ENCODE measurements around the gene RNF13. TPM values are rescaled to one million over a fixed set of nuclear protein-coding genes. Genes with fewer than 3 reads are reported as not detected.
"Not testable (repeated sequence)": the region's sequence is repeated elsewhere in the genome, so short reads cannot be mapped to it uniquely, and the experiment has no call there.

The RNF13 gene
- total RNA-seq, 1 donor from 2014 or later, result 32.8 TPM

DNA sequence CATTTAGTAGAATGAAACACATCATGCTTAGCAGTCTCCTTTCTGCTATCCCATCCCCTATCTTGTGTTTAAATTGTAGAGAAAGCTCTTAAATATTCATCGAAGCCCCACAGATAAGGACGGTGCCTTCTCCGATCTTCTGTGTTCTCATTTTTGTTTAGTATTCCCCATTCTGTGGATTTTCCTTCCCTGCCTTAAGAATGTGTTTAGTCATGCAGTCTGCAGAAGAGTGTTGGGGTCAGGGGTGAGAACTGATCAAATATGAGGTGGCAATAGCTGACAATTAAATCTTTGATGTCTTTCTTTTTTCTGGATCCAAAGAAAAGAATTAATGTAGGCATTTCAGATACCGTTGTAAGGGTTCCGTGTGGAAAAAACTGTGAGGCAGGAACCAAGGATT, 11.4 kb upstream of the RNF13 start:
- ATAC-seq, result no peak

DNA sequence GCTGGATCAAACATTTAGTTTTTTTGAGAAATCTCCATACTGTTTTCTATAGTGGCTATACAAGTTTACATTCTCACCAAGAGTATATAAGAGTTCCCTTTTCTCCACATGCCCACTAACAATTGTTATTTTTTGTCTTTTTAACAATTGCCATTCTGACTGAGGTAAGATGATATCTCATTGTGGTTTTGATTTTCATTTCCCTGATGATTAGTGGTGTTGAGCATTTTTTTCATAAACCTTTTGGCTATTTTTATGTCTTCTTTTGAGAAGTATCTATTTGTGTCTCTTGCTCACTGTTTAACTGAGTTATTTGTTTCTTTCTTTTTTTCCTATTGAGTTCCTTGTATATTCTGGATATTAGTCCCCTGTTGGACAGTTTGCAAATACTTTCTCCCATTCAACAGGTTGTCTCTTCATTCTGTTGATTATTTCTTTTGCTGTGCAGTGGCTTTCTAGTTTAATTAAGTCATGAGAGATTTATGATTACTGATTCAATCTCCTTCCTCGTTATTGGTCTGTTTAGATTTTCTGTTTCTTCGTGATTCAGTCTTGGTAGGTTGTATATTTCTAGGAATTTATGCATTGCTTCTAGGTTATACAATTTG, 6.7 kb upstream of the RNF13 start:
- no peak for ATAC-seq

DNA sequence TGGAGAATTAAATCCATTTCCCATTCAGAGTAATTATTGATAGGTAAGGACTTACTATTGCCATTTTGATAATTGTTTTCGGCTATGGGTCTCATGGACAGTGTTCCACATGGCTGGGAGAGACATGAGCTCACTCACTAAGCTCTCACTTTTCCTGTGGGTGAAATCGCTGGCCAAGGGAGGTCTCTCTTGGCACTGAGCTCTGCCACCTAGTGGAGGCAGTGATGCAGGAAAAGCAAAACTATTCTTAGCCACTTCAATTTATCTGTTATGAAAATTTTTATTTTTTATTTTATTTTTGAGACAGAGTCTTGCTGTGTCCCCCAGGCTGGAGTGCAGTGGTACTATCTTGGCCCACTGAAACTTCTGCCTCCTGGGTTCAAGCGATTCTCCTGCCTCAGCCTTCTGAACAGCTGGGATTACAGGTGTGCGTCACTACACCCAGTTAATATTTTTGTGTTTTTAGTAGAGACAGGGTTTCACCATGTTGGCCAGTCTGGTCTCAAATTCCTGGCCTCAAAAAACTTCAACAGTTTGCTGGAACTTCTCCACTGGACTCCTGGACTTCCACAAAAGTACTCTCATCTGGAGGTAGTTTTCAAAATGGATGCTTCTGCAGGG, 4.7 kb upstream of the RNF13 start:
- ATAC-seq, result no peak

DNA sequence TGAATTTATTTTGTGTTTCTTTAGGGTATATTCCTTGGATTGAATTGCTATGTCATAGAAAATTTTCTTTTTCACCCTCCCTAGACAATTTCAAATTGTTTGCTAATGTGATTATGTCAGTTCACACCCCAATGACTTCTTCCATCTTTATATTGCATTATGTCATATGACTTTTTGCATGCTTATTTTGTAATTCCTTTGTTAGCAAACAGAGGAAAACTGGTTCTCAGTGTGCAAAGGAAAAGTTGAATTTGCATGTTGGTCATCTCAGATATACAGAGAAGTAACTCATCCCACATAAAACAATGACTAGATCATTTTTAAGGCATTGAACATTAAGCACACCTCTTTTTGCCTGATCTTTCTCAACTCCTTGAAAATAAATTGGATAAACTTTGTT, 3.3 kb upstream of the RNF13 start:
- ATAC-seq, result no peak

DNA sequence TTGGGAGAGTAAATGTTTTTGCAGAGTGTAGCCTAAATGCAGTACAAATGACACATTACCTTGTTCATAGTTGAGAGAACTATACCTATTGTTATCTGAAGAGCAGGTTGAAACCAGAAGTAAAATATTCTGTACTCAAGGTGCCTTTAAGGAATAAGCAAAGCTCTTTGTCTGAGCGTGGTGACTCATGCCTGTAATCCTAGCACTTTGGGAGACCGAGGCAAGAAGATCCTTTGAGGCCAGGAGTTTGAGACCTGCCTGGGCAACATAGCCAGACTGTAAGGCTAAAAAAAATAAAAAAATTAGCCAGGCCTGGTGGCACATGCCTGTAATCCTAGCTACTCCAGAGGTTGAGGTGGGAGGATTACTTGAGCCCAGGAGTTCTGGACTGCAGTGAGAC, 2.2 kb upstream of the RNF13 start:
- peak; percentile 41 for ATAC-seq

DNA sequence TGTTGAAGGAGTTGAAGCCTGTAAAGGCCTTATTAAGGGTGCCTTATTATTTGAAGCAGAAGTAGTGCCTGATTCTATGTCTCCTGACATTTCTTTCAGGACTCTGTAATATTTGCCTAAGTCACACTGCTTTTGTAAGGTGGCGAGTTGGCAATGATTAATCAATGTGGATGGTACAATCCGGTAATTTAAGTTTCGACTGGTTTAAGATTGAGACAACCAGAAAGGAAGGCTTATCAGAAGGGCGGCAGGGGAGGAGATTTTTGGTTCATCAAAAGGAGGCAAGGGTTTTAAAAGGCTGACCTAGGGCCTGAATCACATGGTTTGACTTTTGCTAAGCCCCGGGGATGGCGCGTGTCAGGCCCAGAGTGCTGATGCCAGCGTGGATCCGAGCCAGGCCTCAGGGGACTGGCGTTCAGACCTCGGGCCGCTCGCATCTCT, 830 bp upstream of the RNF13 start:
- no peak for ATAC-seq

DNA sequence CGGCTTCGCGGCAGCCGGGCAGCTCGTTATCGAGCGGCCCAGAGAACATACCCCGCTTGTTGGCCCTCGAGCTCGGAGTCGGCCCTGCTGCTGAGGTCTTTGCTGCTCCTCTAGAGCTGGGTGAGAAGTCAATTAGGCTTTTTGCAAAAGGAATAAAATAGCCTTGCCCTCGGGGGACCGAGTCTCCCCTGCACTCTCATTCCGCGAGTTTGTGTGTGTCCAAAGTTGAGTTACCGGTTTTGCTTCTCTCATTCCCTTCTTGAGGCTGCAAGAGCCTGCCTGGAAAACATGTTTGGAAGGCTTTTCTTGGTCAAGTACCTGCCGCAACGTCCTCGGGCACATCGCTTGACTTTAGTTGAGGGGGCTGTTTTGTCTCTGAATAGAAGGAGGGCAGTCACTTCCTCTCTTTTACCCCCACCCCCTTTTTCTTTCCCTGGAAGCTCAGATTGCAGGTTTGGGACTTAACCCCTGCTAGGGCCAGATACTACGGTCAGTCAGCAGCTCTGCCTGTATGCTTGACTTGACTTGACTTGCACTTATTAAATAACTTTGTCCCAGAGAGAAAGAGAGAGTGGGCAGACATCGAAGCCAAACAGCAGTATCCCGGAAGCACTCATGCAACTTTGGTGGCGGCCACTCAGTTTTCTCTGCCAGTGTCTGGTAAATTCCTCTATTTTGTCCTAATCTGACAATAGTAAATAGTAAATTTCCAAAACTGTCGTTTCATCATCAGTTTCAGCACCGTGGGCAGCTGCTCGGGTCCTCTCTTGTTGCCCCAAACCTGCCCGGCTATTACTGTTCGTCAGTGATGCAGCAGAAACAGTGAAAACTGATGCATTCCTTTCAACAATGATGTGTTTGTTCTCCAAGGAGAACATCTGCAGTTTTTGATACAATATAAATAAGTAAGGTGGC, 609 bp downstream of the RNF13 start:
- peak; percentile 19 for ATAC-seq

DNA sequence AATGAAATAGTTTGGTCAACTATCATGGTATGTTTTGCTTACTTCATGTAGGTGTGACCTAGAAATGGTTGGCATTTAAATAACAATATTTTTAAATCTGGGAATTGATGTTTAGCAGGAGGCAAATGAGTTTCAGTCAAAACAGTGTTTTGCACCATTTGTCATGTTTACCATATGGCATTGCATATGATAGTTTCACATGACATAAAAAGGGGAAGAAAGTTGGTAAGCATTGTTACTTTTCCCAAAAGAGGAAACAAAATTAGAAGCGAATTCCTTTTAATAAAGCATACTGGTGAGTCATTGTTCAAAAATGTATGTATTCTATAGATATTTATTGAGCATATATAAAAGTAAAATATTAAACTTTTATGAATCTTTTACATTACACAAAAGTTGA, 2.3 kb downstream of the RNF13 start:
- no peak for ATAC-seq

DNA sequence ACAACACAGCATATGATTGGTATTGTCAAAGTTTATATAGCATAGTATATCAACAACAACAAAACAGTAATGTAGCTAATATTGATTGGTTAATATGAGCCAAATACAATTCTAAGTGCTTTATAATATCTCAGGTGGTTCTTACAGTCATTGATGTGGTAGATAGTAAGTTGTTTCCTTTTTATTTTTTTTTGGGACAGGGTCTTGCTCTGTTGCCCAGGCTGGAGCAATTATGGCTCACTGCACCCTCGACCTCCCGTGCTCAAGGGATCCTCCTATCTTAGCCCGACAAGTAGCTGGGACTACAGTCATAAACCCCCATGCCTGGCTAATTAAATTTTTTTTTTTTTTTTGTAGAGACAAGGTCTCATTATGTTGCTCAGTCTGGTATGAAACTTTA, 2.7 kb downstream of the RNF13 start:
- no peak for ATAC-seq

DNA sequence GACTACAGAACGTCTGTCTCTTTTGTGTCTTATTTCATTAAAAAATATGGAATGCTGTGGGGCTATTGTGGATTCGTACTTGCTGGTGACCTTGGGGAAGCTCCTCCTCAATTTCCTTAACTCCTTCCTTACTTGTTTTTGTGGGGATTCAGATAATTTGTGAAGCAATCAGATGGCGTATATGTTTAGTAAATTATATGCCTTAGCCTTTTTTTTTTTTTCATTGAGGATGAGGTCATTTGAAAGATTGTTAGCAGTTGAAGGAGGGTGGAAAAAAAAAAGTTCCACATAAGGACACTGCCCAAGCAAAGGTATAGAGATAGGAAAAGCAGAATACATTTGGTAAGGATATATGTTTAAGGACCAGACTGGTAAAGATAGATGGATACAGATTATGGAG, 3.3 kb downstream of the RNF13 start:
- ATAC-seq, result no peak

DNA sequence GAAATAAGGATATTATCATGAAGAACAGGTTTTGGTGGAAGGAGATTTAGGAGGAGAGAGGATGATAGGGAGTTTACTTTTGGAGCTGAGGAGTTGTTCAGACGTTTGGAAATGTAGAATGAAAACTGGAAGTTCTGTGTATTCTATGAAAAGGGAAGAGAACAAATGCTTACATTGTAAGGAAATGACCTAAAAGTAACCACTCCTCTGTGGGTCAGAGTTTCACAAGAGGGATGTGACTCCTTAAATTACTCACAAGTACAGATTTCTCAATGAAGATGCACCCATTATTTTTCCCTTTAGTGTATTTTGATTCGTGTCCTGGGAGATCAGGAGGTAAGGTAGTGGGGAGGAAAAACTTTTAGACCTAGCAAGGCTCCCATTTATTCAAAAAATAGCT, 4.0 kb downstream of the RNF13 start:
- no peak for ATAC-seq

DNA sequence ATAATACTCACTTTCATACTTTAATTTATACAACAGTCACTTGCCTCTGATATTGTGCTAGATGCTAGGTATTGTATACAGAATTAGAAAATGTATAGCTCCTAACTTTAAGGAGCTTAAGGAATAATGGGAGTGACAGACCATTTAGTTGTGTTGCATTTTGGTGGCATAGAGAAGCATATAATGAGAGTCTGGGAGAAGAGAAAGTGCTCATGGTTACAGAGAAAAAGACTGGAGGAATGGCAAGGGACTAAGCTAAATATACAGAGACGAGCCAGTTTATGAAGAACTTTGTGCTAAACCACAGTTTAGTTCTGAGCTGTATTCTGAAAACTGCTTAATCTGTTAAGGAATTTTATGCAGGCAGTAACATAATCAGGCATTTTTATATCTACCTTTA, 6.4 kb downstream of the RNF13 start:
- no peak for ATAC-seq

DNA sequence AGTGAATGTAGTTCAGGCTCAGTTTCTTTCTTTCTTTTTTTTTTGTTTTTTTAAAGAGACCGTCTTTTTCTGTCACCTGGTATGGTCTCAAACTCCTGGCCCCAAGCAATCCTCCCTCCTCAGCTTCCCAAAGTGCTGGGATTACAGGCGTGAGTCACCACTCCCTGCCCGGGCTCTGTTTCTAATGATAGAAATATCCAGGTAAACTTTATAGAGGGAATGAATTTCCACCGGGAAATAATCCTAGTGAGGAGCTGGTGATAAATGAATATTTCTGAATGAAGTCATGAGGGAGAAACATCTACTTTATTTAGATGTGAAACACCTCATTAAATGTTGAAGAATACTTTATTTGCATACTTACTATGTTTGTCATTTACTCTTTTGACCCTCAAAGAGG, 7.2 kb downstream of the RNF13 start:
- ATAC-seq, result no peak

DNA sequence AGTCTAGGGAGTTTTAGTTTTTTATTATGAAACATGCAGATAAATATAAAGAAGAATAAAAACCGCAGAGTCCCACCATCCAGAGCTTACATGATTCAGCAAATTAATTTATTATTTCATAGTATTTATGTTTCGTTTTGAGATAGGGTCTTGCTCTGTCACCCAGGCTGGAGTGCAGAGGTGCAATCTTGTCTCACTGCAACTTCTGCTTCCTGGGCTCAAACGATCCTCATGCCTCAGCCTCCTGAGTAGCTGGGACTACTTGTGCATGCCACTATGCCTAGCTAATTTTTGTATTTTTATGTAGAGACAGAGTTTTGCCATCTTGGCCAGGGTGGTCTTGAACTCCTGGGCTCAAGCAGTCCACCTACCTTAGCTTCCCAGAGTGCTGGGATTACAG, 13.6 kb downstream of the RNF13 start:
- ATAC-seq, result no peak

DNA sequence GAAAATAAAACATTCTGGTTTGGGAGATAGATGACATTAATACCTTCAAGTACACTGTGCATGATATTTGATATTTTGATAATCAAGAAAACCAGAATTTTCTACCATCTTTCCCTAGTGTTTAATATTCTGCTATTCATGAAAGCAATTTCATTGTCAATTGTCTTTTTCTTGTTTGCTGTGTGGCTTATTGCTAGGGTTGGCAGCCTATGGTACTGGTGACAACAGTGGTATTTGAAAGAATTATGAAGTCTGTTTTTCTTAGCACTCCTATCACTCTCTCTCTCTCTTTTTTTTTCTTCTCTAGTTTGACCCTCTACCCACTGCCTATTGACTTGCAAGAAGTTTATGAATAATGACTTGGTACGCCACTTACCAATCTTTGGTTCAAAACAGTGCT, 15.4 kb downstream of the RNF13 start:
- ATAC-seq, result no peak

DNA sequence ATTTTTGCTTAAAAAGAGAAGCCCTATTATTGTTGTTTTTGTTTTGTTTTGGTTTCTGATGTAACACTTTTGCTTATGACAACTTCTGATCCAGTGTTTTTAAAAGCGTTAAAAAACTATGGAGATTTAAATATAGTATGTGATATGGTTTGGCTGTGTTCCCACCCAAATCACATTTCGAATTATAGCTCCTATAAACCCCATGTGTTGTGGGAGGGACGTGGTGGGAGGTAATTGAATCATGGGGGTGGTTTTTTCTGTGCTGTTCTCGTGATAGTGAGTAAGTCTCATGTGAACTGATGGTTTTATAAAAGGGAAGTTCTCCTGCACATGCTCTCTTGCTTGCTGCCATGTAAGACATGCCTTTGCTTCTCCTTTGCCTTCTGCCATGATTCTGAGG, 16.6 kb downstream of the RNF13 start:
- ATAC-seq, result not testable (repeated sequence)

DNA sequence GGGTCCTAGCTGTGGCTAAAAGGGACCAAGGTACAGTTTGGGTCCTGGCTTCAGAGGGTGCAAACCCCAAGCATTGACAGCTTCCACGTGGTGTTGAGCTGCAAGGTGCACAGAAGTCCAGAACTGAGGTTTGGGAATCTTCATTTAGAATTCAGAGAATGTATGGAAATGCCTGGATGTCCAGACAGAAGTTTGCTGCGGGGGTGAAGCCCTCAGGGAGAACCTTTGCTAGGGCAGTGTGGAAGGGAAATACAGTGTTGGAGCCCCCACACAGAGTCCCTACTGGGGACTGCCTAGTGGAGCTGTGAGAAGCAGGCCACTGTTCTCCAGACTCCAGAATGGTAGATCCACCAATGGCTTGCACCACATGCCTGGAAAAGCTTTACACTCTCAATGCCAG, 17.9 kb downstream of the RNF13 start:
- ATAC-seq, result no peak

DNA sequence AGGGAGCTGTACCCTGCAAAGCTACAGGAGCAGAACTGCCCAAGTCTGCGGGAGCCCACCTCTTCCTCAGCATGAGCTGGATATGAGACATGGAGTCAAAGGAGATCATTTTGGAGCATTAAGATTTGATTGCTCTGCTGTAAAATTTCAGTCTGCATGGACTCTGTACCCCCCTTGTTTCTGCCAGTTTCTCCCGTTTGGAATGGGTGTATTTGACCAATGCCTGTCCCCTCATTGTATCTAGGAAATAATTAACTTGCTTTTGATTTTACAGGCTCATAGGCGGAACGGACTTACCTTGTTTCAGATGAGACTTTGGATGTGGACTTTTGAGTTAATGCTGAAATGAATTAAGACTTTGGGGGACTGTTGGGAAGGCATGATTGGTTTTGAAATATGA, 18.3 kb downstream of the RNF13 start:
- ATAC-seq, result no peak

DNA sequence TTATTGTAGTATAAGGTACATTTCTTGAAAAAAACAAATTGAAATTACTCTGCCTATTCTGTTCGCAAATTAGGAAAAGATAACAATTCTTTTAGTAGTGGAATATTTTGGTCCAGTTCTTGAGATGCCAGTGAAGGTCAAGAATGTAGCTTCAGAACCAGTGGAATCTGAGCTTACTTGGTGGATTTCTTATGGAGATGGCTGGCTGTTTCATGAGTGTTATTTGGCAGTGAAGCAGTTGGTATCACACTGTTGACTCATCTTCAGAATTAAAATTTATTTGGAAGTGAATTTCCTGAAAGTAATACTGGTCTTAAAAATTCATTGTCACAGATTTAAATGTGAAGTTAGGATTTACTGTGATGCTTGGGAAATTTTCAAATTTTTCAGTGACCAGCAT, 19.1 kb downstream of the RNF13 start:
- ATAC-seq, result no peak

DNA sequence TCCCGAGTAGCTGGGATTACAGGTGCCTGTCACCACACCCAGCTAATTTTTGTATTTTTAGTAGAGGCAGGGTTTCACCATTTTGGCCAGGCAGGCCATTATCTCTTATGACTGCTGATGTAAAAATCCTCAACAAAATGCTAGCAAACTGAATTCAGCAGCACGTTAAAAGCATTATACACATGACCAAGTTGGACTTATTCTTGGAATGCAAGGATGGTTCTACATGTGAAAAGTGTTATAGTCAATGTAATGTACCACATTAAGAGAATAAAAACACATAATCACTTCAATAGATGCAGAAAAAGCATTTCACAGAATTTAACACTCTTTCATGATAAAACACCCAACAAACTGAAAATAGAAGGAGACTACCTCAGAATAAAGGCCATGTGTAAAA, 20.2 kb downstream of the RNF13 start:
- ATAC-seq, result no peak

DNA sequence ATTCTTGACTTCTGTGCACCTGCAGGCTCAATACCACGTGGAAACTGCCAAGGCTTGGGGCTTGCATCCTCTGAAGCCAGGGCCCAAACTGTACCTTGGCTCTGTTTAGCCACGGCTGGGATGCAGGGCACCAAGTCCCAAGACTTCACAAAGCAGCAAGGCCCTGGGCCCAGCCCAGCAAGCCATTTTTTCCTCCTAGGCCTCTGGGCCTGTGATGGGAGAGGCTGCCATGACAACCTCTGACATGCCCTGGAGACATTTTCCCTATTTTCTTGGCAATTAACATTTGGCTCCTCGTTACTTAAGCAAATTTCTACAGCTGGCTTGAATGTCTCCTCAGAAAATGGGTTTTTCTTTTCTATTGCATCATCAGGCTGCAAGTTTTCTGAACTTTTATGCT, 25.5 kb downstream of the RNF13 start:
- not testable (repeated sequence) for ATAC-seq

DNA sequence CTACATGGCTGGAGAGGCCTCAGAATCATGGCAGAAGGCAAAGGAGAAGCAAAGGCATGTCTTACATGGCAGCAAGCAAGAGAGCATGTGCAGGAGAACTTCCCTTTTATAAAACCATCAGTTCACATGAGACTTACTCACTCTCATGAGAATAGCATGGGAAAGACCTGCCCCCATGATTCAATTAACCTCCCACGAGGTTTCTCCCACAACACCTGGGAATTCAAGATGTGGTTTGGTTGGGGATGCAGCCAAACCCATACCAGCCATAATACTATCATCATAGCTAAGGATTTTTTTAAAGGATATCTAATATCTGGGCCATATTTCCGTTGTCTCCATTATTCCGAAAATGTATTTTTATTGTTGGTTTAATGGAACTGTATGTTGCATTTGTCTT, 26.5 kb downstream of the RNF13 start:
- not testable (repeated sequence) for ATAC-seq

DNA sequence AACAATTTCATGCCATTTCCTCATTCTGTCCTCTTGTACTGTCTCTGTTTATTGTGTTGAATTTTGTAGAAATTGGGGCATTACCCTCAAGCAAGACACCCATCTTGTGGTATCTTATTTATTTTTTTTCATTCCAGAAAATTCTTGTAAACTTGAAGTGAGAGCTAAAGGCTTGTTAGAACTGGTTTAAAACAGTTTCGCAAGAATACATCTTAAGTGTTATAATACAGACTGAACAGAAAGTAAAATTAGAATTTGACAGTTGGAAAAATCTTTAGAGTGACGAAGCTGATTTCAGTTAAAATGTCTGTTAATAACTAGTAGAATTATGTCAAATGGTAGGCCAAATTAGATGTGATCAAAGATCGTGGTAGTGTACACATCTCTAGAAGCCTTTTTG, 26.9 kb downstream of the RNF13 start:
- ATAC-seq, result peak; percentile 33

DNA sequence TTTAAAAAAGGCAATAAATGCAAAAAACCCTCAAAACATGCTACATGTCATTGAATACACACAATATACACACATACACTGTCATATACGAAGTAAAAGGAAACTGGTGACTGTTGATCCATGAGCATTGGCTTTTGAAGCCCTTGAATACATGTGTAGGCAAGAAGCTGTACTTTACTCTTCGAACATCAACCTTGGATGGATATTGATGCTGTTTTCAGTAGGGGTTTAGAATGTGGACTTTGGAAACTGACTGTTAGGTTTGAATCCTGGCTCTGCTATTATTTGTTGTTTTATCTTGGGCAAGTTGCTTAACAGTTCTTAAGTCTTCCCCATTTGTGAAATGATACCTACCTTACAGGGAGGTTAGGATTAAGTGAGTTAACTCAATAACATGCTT, 30.5 kb downstream of the RNF13 start:
- no peak for ATAC-seq

All from esophagus mucosa (tissue), 1 donor.